GM12878 (cell line): ENCODE results near the gene SNAPC4. TPM values are rescaled to one million over a fixed set of nuclear protein-coding genes. Genes with fewer than 3 reads are reported as not detected.

Source experiments
- E2F8 ChIP-seq: fragments of 450-650 bp; IDR thresholded peaks from 2 replicates; pipeline ENCODE4 v1.6.1; 2018; ENCODE audit warnings: mild to moderate bottlenecking, low read depth, moderate library complexity; ENCODE audit not compliant: partially characterized antibody
- FOS ChIP-seq: IDR thresholded peaks from 3 replicates; pipeline ENCODE4 v1.6.1; 2011; ENCODE audit warnings: borderline replicate concordance; ENCODE audit not compliant: insufficient read length; ENCODE audit errors: extremely low read depth
- JUND ChIP-seq: IDR thresholded peaks from 2 replicates; pipeline ENCODE4 v1.6.1; 2012; ENCODE audit warnings: low read depth, mild to moderate bottlenecking, low read length, improper control_type of control experiment, moderate library complexity
- LARP7 ChIP-seq: fragments of 450-650 bp; IDR thresholded peaks from 2 replicates; pipeline ENCODE4 v1.6.1; 2017; ENCODE audit warnings: mild to moderate bottlenecking
- NFYA ChIP-seq: IDR thresholded peaks from 2 replicates; pipeline ENCODE4 v1.6.1; 2011; ENCODE audit warnings: low read depth, mild to moderate bottlenecking, low read length, improper control_type of control experiment, borderline replicate concordance
- NKRF ChIP-seq: fragments of 450-650 bp; conservative IDR thresholded peaks from 2 replicates; pipeline ENCODE4 v1.6.1; 2017; ENCODE audit warnings: mild to moderate bottlenecking, moderate library complexity
- PAX5 ChIP-seq: IDR thresholded peaks from 2 replicates; pipeline ENCODE4 v1.6.1; 2011; ENCODE audit warnings: low read depth, low read length, borderline replicate concordance
- RUNX3 ChIP-seq: IDR thresholded peaks from 2 replicates; pipeline ENCODE4 v1.6.1; 2012; ENCODE audit warnings: low read length, inconsistent platforms
- TCF12 ChIP-seq: IDR thresholded peaks from 2 replicates; pipeline ENCODE4 v1.6.1; 2011; ENCODE audit warnings: low read depth, mild to moderate bottlenecking, low read length
- polyA plus RNA-seq, 11 experiments: library from polyadenylated mRNA; depleted of rRNA in 4 of 11; unstranded in 6 of 11; stranded (reverse) in 5 of 11; fragments of >200 nt; fragmentation: Nextera tagmentation in 4 of 11; fragmentation: Illumina TruSeq in 1 of 11; extraction: Ambion mirVana in 4 of 11; extraction: Trizol in 1 of 11; gene quantifications; 1 replicate in 1 of 11; 2 replicates in 10 of 11; pipeline versions ENCODE4 v1.2.1 to v1.2.3, GENCODE V29; 2011 to 2016; ENCODE audit warnings: inconsistent platforms in 2 of 11, missing spikeins in 2 of 11, low read depth in 1 of 11
- total RNA-seq, 4 experiments: library from RNA; depleted of rRNA in 3 of 4; stranded (reverse); fragments of >200 nt in 3 of 4; fragmentation: Illumina TruSeq in 1 of 4; extraction: Trizol in 1 of 4; gene quantifications; 2 replicates each; pipeline versions ENCODE4 v1.2.1 to v1.2.3, GENCODE V29; 2013 to 2021
- TF ChIP-seq, protein P1 (sequence below): fragments of 450-650 bp; IDR thresholded peaks from 2 replicates; pipeline ENCODE4 v1.6.1; 2017; ENCODE audit warnings: mild to moderate bottlenecking
- TF ChIP-seq, protein P2 (sequence below): fragments of 450-650 bp; IDR thresholded peaks from 2 replicates; pipeline ENCODE4 v1.6.1; 2017; ENCODE audit warnings: mild to moderate bottlenecking, moderate library complexity
- TF ChIP-seq, protein P3 (sequence below): fragments of 450-650 bp; IDR thresholded peaks from 2 replicates; pipeline ENCODE4 v1.6.1; 2017; ENCODE audit warnings: mild to moderate bottlenecking, low read depth, inconsistent platforms; ENCODE audit not compliant: poor library complexity, severe bottlenecking

Gene SNAPC4
- total and polyA plus RNA-seq, 10 of the 15 experiments (the other 5 are each of a cell fraction or from before 2014, with no cell fraction given) = 0.42 to 19.8 (median 7.0) TPM

- TF ChIP-seq E2F8 = peak; percentile 54
- TF ChIP-seq NKRF = no peak
- no peak for TF ChIP-seq NFYA
- TF ChIP-seq JUND = no peak
- TF ChIP-seq, protein P1, sequence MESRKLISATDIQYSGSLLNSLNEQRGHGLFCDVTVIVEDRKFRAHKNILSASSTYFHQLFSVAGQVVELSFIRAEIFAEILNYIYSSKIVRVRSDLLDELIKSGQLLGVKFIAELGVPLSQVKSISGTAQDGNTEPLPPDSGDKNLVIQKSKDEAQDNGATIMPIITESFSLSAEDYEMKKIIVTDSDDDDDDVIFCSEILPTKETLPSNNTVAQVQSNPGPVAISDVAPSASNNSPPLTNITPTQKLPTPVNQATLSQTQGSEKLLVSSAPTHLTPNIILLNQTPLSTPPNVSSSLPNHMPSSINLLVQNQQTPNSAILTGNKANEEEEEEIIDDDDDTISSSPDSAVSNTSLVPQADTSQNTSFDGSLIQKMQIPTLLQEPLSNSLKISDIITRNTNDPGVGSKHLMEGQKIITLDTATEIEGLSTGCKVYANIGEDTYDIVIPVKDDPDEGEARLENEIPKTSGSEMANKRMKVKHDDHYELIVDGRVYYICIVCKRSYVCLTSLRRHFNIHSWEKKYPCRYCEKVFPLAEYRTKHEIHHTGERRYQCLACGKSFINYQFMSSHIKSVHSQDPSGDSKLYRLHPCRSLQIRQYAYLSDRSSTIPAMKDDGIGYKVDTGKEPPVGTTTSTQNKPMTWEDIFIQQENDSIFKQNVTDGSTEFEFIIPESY = no peak
- TF ChIP-seq TCF12 = 0 out of 2 replicates have a peak, but pooled peaks have one; percentile 4
- TF ChIP-seq, protein P2, sequence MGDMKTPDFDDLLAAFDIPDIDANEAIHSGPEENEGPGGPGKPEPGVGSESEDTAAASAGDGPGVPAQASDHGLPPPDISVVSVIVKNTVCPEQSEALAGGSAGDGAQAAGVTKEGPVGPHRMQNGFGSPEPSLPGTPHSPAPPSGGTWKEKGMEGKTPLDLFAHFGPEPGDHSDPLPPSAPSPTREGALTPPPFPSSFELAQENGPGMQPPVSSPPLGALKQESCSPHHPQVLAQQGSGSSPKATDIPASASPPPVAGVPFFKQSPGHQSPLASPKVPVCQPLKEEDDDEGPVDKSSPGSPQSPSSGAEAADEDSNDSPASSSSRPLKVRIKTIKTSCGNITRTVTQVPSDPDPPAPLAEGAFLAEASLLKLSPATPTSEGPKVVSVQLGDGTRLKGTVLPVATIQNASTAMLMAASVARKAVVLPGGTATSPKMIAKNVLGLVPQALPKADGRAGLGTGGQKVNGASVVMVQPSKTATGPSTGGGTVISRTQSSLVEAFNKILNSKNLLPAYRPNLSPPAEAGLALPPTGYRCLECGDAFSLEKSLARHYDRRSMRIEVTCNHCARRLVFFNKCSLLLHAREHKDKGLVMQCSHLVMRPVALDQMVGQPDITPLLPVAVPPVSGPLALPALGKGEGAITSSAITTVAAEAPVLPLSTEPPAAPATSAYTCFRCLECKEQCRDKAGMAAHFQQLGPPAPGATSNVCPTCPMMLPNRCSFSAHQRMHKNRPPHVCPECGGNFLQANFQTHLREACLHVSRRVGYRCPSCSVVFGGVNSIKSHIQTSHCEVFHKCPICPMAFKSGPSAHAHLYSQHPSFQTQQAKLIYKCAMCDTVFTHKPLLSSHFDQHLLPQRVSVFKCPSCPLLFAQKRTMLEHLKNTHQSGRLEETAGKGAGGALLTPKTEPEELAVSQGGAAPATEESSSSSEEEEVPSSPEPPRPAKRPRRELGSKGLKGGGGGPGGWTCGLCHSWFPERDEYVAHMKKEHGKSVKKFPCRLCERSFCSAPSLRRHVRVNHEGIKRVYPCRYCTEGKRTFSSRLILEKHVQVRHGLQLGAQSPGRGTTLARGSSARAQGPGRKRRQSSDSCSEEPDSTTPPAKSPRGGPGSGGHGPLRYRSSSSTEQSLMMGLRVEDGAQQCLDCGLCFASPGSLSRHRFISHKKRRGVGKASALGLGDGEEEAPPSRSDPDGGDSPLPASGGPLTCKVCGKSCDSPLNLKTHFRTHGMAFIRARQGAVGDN = peak; percentile 59; the same call in 1 of the 2 replicates
- TF ChIP-seq, protein P3, sequence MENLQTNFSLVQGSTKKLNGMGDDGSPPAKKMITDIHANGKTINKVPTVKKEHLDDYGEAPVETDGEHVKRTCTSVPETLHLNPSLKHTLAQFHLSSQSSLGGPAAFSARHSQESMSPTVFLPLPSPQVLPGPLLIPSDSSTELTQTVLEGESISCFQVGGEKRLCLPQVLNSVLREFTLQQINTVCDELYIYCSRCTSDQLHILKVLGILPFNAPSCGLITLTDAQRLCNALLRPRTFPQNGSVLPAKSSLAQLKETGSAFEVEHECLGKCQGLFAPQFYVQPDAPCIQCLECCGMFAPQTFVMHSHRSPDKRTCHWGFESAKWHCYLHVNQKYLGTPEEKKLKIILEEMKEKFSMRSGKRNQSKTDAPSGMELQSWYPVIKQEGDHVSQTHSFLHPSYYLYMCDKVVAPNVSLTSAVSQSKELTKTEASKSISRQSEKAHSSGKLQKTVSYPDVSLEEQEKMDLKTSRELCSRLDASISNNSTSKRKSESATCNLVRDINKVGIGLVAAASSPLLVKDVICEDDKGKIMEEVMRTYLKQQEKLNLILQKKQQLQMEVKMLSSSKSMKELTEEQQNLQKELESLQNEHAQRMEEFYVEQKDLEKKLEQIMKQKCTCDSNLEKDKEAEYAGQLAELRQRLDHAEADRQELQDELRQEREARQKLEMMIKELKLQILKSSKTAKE = no peak
- TF ChIP-seq LARP7 = no peak
- TF ChIP-seq FOS = no peak
- TF ChIP-seq RUNX3 = peak; percentile 90
- no peak for TF ChIP-seq PAX5
Observed at GRCh38 chr9:136403915-136404800, 4.2 kb upstream of the SNAPC4 start (continued).
